Thyroid gland (tissue), 4 donors: ENCODE data around the gene CSTF2T. TPM values are rescaled to one million over a fixed set of nuclear protein-coding genes. Genes with fewer than 3 reads are reported as not detected.
"Not testable (repeated sequence)": the region's sequence is repeated elsewhere in the genome, so short reads cannot be mapped to it uniquely, and the experiment has no call there.

ENCODE experiments used
- DNase-seq, 2 donors: peaks; one replicate each; pipeline ENCODE4 v3.0.0-alpha.2; 2019
- H3K27ac ChIP-seq, 3 donors: fragments of 200-600 bp; sonication (generic); 1 replicate in 2 of 3; 2 replicates in 1 of 3; pipeline ENCODE4 v1.5.1; 2016 to 2019; ENCODE audit warnings: mild to moderate bottlenecking in 1 of 3, moderate library complexity in 1 of 3
- H3K27me3 ChIP-seq: fragments of 200-600 bp; sonication (generic); one replicate; pipeline ENCODE4 v1.5.1; 2019
- H3K36me3 ChIP-seq, 2 donors: fragments of 200-600 bp; sonication (generic); one replicate each; pipeline ENCODE4 v1.5.1; 2016 to 2019
- H3K4me1 ChIP-seq, 2 donors: fragments of 200-600 bp; sonication (generic); one replicate each; pipeline ENCODE4 v1.5.1; 2017 to 2019
- H3K4me3 ChIP-seq, 3 donors: fragments of 200-600 bp; sonication (generic); replicated peaks in 1 of 3; 1 replicate in 2 of 3; 2 replicates in 1 of 3; pipeline ENCODE4 v1.5.1; 2016; ENCODE audit warnings: mild to moderate bottlenecking in 1 of 3
- H3K9me3 ChIP-seq: fragments of 200-600 bp; sonication (generic); one replicate; pipeline ENCODE4 v1.5.1; 2017
- POLR2A ChIP-seq, 2 donors: fragments of 450-650 bp; IDR thresholded peaks; one replicate each; pipeline ENCODE4 v1.6.1; 2017; ENCODE audit warnings: antibody characterized with exemption in 2 of 2, mild to moderate bottlenecking in 2 of 2, moderate library complexity in 1 of 2
- WGBS, 2 donors: methylation state at CpG; one replicate each; pipeline ENCODE4 v1.1.5; 2017; 5-methylcytosine and 5-hydroxymethylcytosine counted together
- intact Hi-C: fragments of 100-400 bp; cut with DNase I; formaldehyde crosslinking; loops from one replicate; pipeline ENCODE4 v1.15.1; 2023
- total RNA-seq, 4 donors: library from RNA; depleted of rRNA; stranded (reverse); fragments of >200 nt; gene quantifications; one replicate each; pipeline ENCODE4 v1.2.3, GENCODE V29; 2016
- TF ChIP-seq, protein P1 (sequence below), 6 experiments: fragments of 200-600 bp in 3 of 6; fragments of 450-650 bp in 3 of 6; sonication (generic) in 3 of 6; IDR thresholded peaks; one replicate each; pipeline ENCODE4 v1.5.1; 2016 to 2019; ENCODE audit warnings: antibody characterized with exemption in 6 of 6, mild to moderate bottlenecking in 2 of 6, inconsistent platforms in 1 of 6, moderate library complexity in 1 of 6

The CSTF2T gene
- total RNA-seq, 4 donors from 2014 or later, result 20.7 to 26.4 (median 21.7) TPM

GRCh38 chr10:51698473-51699063 is 827 bp downstream of the CSTF2T start:
- H3K4me1 ChIP-seq, result peaks cover 19 to 22% of the 10 kb centered on the region in 2 donors

DNA sequence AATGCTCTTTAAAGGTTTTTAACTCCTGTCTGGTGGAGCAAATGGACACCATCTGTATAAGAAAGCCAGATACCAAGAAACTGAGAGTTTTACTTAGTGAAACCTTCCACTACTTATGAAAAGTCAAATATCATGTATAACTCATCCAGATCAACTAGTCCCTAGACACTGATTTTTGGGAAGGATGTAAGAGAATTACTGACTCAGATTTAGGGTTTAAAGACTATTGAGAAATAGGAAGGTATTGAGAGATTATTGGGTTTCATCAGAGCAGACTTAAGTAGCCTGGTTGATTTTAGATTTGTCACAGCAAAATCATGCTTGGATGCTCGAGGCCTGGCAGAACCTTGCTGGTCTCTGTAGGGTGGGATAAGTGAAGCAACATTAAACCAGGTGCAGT is 3.1 kb downstream of the CSTF2T start:
- H3K27me3 ChIP-seq, result no peaks in the 10 kb centered on the region
- WGBS, 2 donors, result 58 to 79% methylated on average over 1 of the region's 1 CpG
- H3K4me3 ChIP-seq, result no peak overlapping the region
- no peaks in the 10 kb centered on the region for H3K9me3 ChIP-seq
- H3K4me1 ChIP-seq, result peaks cover 19 to 22% of the 10 kb centered on the region in 2 donors
- intact Hi-C loops, result no loop called here
- TF ChIP-seq POLR2A (IDR thresholded peaks at IDR 0.05), result no peak
- TF ChIP-seq, protein P1, sequence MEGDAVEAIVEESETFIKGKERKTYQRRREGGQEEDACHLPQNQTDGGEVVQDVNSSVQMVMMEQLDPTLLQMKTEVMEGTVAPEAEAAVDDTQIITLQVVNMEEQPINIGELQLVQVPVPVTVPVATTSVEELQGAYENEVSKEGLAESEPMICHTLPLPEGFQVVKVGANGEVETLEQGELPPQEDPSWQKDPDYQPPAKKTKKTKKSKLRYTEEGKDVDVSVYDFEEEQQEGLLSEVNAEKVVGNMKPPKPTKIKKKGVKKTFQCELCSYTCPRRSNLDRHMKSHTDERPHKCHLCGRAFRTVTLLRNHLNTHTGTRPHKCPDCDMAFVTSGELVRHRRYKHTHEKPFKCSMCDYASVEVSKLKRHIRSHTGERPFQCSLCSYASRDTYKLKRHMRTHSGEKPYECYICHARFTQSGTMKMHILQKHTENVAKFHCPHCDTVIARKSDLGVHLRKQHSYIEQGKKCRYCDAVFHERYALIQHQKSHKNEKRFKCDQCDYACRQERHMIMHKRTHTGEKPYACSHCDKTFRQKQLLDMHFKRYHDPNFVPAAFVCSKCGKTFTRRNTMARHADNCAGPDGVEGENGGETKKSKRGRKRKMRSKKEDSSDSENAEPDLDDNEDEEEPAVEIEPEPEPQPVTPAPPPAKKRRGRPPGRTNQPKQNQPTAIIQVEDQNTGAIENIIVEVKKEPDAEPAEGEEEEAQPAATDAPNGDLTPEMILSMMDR (IDR thresholded peaks at IDR 0.05), result no peak
- no peaks in the 10 kb centered on the region for H3K36me3 ChIP-seq
- no peak overlapping the region for H3K27ac ChIP-seq
- no peak for DNase-seq

More at GRCh38 chr10:51698473-51699063, 827 bp downstream of the CSTF2T start:
- Histone ChIP-seq H3K4me3 (peak overlapping the region; percentile 63 to 69 (median 66)), H3K27ac (peak overlapping the region in 2 of 3 donors; percentile 92 to 94), H3K9me3 (no peaks in the 10 kb centered on the region), H3K27me3 (no peaks in the 10 kb centered on the region), H3K36me3 (no peaks in the 10 kb centered on the region)
- TF ChIP-seq, protein P1 (IDR thresholded peaks at IDR 0.05), result no peak
- TF ChIP-seq POLR2A (IDR thresholded peaks at IDR 0.05), result no peak
- intact Hi-C loops, result no loop called here
- 84% methylated on average over 8 of the region's 8 CpGs for WGBS, 2 donors
- DNase-seq, result peak in 1 of 2 donors; percentile 15

DNA sequence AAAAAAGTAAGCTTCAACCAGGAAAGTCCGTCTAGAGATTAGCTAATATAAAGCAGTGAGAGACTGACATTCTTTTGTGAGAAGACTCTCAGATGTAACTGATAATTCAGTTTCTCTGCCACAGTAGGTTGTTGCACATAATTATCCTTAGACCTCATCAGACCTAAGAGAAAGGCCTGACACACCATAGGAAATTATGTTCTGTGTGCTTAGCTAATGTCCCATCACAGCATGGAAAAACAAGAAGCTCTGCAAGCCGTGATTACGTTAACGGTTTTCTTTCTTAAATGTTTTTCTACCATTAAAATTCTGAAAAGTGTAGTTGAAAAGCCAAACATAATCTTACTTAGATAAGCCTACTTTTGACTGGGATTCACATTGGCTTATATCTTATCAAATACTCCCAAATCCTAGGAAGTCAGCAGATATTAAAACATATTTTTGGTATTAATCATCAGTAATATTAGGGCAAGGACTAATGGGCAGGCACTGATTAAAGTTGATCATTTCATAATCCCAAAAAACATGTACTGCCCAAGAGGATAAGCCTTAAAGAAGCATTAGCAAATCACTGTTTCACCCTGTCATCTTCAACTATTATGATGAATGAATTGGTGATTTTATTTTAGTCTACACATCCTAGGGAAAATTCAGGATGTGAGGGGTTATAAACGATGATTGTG is 5.2 kb downstream of the CSTF2T start:
- no peaks in the 10 kb centered on the region for H3K9me3 ChIP-seq
- intact Hi-C loops, result no loop called here
- H3K27ac ChIP-seq, result no peak overlapping the region
- WGBS, 2 donors, result 82 to 88% methylated on average over 5 of the region's 5 CpGs
- H3K27me3 ChIP-seq, result no peaks in the 10 kb centered on the region
- no peak for DNase-seq
- H3K4me3 ChIP-seq, result no peak overlapping the region
- peaks cover 19 to 22% of the 10 kb centered on the region in 2 donors for H3K4me1 ChIP-seq
- no peaks in the 10 kb centered on the region for H3K36me3 ChIP-seq
- no peak for TF ChIP-seq POLR2A (IDR thresholded peaks at IDR 0.05)
- TF ChIP-seq, protein P1 (IDR thresholded peaks at IDR 0.05), result no peak

DNA sequence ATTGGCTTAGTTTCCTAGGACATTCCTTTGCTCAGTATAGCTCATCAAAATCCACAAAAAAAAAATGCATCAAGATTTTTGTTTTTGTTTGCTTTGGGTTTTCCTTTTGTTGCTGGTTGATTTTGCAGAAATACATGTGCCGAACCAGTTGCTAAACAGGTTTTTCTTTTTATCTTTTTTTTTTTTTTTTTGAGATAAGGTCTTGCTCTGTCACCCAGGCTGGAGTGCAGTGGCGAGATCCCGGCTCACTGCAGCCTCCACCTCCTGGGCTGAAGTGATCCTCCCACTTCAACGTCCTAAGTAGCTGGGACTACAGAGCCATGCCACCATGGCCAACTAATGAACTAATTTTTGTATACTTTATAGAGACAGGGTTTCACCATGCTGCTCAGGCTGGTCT is 8.3 kb downstream of the CSTF2T start:
- DNase-seq, result peak; percentile 57 to 61
- Histone ChIP-seq H3K4me3 (no peak overlapping the region), H3K27me3 (no peaks in the 10 kb centered on the region), H3K9me3 (no peaks in the 10 kb centered on the region), H3K27ac (peak overlapping the region in 1 of 3 donors; percentile 36), H3K36me3 (no peaks in the 10 kb centered on the region), H3K4me1 (peaks cover 2 to 4% of the 10 kb centered on the region in 2 donors)
- WGBS, 2 donors, result 38 to 45% methylated on average over 4 of the region's 4 CpGs
- intact Hi-C loops, result no loop called here
- TF ChIP-seq, protein P1 (IDR thresholded peaks at IDR 0.05), result no peak
- no peak for TF ChIP-seq POLR2A (IDR thresholded peaks at IDR 0.05)

DNA sequence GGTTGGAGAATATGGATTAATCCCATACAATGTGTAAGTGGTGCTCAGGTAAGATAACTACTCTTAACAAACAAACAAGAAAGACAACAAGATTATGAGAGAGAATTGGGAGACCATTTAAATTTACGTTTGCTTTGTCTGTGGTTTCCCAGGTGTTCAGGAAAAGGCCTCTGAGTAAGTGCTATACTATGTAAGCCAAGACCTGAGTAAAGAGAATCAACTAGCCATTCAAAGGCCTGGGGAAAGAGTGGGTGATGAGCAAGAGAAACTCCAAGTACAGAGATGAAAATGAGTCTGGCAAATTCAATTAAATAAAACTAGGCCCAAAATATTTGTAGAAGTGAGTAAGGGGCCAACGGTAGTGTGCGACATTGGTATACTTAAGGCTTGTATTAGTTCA is 9.9 kb downstream of the CSTF2T start:
- H3K27me3 ChIP-seq, result no peaks in the 10 kb centered on the region
- no peaks in the 10 kb centered on the region for H3K4me1 ChIP-seq
- intact Hi-C loops, result no loop called here
- no peak for DNase-seq
- no peaks in the 10 kb centered on the region for H3K36me3 ChIP-seq
- H3K27ac ChIP-seq, result no peak overlapping the region
- H3K9me3 ChIP-seq, result no peaks in the 10 kb centered on the region
- WGBS, 2 donors, result 87 to 93% methylated on average over 3 of the region's 3 CpGs
- no peak overlapping the region for H3K4me3 ChIP-seq
- no peak for TF ChIP-seq POLR2A (IDR thresholded peaks at IDR 0.05)
- TF ChIP-seq, protein P1 (IDR thresholded peaks at IDR 0.05), result no peak

GRCh38 chr10:51688826-51689225 is 10.6 kb downstream of the CSTF2T start:
- H3K27me3 ChIP-seq, H3K9me3 ChIP-seq, DNase-seq, H3K4me1 ChIP-seq, H3K36me3 ChIP-seq, H3K4me3 ChIP-seq, intact Hi-C loops, H3K27ac ChIP-seq: not testable (repeated sequence)
- WGBS, 2 donors, result 92 to 93% methylated on average over 2 of the region's 2 CpGs
